Measurements from ENCODE around the gene TENM4.

Gene TENM4

DNA sequence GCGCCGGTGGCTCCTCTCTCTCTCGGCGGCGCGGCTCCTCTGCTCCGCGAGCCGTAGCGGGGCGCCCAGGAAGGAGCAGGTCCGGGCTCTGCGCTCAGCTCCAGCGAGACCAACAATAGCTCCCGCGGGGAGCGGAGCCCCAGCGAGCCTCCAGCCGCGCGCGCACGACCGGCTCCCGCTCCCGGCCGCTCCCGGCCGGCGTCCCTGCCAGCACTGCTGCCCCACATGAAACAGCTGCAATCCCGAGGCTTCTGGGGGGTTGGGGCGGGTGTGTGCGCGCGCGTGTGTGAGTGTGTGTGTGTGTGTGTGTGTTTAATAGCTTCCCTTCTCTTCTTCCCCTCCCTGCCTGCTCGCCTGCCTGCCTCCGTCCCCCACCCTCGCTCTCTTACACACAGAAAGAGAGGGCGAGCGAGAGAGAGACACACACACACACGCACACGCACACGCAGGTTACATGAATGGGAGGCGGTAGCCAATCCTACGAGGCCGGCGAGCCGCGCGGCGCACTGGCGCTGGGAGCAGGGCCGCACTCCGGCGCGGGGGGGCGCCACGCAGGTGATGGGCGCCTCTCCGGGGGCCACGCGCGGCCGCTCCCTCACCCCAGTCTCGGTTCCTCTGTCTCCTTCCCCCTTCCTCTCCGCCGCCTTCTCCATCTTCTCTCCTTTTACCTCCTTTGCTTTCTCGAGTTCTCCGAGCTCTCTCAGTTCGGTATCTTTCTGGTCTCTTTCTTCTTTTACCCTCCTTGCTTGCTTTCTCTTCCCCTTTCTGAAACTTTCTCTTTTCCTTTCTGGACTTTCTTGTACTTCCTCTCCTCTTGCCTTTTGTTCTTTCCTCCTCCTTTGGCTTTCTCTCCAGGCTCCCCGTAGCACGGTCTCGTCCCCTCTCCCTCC is at the start of gene TENM4:
Gene TENM4 (minus strand): TSS at position 460 of the 890 bp plus-strand sequence. CDS start 371,086 bp downstream, outside the sequence.
- DNase-seq: peak; percentile 23

GRCh38 chr11:79488286-79488685 is 47.5 kb upstream of the TENM4 start:
- DNase-seq: no peak

DNA sequence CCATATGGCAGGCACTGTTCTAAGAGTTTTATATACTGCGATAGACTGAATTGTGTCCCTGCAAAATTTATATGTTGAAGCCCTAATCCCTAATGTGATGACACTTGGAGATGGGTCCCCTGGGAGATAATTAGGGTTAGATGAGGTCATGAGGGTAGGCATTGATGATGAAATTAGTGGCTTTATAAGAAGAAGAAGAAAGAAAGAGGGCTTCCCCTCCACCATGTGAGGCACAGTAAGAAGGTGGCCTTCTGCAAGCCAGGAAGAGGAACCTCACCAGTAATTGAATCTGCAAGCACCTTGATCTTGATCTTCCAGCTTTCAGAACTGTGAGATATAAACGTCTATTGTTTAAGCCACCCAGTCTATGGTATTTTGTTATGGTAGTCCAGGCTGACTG is 46.6 kb upstream of the TENM4 start:
- no peak for DNase-seq

GRCh38 chr11:79486242-79486984 is 45.6 kb upstream of the TENM4 start:
- no peak for DNase-seq

GRCh38 chr11:79485694-79486093 is 44.9 kb upstream of the TENM4 start:
- no peak for DNase-seq

DNA sequence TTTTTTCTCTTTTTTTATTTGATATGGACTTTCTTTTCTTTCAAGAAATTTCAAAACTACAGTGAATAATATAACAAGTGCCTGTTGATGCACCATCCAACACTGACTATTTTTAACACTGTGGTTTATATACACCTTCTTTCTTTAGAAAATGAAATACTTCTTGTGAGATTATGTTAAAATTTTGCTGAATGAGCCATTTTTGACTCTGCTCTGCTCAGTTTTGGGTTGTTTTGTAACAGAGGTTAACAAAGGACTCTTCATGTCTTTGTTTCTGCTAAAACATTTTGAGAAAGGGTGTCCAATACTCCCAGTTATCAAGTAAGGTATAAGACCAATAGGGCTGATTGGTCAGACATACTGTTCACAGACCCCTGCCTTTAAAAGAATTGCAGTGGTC is 44.0 kb upstream of the TENM4 start:
- no peak for DNase-seq

DNA sequence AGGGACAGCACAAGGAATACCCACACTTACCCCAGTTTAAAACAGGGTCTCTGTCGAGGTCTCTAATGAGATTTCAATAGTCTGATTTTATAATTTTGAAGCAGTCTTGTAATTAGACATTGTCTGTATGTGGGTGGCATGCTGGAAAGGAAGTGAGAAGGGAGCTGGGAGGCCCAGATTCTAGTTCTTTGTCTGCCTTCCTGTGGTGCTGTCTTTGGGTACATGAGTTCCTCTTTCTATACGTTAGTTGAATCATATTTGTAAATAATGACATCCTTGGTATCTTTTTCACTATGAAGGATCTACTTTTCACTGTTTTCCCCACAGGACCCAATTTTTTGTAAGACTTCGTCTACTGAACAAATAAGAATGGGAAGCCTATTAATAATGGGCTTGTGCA is 42.0 kb upstream of the TENM4 start:
- no peak for DNase-seq

DNA sequence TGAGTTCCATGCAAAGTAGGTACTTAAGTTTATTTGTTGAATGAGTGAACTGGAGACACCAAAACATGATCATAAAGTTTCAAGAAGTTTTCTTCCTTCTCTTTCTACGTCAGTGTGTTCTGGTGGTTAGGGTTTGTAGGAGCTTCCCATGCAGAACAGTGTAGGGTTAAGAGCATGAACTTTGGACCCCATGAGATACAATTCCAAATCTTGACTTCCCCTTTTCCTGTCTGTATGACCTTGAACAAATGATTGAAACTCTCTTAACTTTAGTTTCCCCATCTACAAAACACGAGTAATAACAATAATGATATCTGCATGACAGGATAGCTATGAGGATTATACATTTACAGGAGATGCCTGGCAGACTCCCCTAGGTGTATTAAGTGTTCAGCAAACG is 41.0 kb upstream of the TENM4 start:
- DNase-seq: no peak

DNA sequence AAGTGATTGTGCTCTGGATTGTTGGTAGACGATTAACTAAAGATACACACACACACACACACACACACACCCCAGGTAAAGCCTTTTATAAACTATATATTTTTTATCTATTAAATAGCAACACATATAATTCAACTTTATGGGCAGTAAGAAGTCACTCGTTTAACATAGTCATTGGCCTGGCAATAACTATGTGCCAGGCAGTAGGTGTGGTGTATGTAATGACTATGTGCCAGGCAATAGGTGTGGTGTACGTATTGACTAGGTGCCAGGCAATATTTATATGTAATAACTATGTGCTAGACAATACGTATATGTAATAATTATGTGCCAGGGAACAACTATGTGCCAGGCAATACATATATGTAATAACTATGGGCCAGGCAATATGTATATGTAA is 40.0 kb upstream of the TENM4 start:
- DNase-seq: no peak

- DNase-seq: no peak
These were observed 32.1 kb upstream of the TENM4 start for GRCh38 chr11:79472819-79473529.

- DNase-seq: no peak
These were observed 30.4 kb upstream of the TENM4 start for GRCh38 chr11:79471071-79471844.

DNA sequence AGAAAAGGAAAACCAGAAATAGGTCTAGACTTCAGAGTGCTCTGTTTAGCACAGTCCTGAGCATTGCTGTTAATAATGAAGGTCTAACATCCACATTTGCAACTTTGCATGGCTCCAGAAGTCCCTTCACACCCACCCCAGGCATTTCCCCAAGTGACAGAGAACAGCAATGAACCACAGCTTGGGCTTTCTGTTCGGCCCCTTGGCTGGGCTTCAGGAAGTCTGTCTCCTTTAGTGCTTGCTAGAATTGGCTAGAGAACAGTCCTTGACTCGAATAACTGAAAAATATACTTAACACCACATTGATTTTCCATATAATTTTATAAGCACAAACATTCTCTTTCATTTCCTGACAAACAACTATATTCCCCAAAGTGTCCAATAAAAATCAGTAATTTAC is 29.3 kb upstream of the TENM4 start:
- DNase-seq: no peak

DNA sequence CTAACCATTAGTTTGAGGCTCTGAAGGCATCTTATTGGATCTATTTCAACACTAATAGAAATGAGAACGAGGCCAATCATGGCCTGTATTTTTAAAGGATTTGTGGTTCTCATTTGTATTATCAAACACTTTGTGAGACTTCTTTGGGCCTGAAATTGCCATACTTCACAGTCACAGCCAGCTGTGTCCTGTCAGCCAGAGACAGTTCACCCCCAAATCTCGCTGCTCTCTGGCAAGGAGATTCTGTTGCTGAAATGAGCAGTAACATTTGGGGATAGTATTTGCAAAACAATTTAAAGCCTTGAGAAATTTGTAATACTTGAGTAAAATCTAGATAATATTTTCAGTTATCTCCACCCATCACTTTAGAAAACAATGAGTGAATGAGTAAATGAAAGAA is 26.9 kb upstream of the TENM4 start:
- DNase-seq: no peak

- DNase-seq: no peak
These were observed 25.6 kb upstream of the TENM4 start for GRCh38 chr11:79466411-79466810.

DNA sequence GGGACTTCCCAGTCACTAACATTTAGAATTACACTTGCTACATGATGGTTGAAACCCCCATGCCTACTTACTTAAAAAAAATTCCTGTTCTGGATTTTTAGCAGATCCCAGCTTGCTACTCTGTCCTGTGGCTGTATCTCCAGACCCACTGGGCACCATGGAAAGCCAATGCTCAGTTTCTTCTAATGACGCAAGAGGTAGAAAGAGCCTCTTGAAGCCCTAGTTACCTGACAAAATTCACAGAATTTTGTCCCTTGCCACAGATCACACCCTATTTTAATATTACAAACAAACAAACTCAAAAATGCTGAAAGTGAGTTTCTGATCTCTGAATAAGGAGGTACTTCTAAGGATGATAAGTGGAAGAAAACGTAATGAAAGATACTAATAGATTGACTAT is 24.3 kb upstream of the TENM4 start:
- no peak for DNase-seq

DNA sequence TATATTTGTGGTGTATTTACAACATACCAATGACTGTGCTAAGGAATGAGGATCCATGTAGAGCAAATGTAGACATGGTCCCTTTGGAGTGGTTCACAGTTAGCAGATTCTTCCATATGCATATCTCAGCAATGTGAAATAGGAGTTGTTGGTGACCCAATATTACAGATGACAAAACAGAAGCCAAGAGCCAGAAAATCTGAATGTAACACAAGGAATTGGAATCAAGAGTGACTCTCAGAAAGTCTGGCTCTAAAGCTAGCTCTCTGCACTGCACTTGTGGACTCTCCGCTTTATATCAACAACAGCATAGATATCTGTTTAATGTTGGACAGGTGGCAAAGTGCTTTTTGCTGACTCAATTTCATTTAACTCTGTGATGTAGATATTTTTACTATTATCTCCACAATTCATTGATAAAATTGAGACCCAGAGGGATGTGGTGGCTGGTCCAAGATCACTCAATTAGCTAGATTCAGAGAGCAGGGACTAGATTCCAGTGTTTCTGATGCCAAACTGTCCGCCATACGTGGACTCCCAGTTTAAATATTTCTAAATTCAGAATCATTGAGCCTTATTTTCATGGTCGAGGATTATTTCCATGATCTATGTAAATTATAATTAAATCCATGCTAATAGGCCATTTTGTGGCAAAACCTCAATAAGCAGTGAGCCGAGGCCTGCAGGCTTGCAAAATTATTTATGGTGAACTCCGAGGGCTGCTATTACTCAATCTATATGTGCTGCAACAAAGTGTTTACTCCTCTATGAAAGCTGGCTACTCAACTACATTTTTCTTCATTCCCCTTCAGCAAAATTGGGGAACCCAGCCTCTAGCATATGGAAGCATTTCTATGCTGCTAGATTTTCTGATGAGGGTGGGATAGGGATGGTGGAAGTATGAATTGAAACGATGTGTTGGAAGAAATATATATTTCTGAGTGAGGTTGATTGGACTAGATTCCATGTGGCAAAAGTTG is 21.1 kb upstream of the TENM4 start:
- DNase-seq: no peak

- no peak for DNase-seq
These were observed 20.3 kb upstream of the TENM4 start for GRCh38 chr11:79461144-79461543.

GRCh38 chr11:79458709-79459108 is 17.9 kb upstream of the TENM4 start:
- no peak for DNase-seq

DNA sequence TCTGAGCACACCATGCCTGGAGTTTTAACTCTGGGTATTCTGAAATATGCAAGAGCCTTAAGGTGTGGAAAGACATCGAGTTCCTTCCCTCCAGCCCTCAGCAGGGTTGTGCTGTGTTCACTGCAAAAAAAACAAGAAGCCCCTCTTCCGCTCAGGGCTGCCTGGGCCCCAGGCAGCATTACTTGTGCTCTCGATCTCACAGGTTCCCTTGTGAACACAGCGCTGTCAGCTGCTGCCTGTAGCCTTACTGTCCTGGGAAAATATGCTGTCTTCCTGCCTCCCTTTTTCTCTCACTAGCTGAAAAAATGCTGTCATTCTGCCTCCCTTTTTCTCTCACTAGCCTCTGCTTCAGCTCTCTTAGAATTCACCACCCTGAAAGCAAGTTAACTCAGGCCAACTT is 15.7 kb upstream of the TENM4 start:
- no peak for DNase-seq

DNA sequence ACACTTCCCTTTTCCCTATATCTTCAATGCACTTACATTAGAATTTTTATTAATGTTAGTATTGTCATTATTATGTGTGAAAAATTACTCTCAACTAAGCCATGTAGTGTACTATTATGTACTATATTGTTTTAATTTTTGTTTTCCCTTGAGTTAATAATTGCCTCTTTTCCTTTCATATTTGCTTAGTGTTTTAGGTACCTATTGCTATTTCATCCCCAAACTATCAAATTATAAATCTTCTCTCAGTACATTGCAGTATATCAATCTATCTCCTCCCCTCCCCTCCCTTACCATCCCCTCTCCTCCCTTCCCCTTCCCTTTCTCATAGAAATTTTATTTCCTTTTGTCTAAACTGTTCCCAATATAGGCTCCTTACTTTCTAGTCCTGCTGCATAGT is 12.8 kb upstream of the TENM4 start:
- no peak for DNase-seq

DNA sequence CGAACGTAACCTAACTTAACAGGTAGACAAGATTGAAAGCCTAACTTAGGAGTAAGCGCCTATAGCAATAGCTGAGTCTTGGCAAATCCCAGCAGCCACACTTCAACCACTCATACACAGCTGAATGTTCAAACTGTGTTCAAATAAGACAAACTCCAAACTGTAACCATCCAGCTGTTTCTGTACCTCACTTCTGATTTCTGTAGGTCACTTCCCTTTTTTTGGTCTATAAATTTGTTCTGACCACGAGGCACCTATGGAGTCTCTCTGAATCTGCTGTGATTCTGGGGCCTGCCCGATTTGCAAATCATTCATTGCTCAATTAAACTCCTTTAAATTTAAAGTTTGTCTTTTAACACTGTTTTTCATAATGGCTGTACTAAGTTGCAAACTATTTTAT is 8.2 kb upstream of the TENM4 start:
- DNase-seq: no peak
